IPS DF 4.7 (cell line): Measurements from ENCODE around the gene ACTR3.

ENCODE experiments used
- DNase-seq: peaks from one replicate; pipeline ENCODE4 v3.0.0-alpha.2; 2013; ENCODE audit warnings: low spot score; ENCODE audit errors: extremely low read depth

Gene ACTR3

DNA sequence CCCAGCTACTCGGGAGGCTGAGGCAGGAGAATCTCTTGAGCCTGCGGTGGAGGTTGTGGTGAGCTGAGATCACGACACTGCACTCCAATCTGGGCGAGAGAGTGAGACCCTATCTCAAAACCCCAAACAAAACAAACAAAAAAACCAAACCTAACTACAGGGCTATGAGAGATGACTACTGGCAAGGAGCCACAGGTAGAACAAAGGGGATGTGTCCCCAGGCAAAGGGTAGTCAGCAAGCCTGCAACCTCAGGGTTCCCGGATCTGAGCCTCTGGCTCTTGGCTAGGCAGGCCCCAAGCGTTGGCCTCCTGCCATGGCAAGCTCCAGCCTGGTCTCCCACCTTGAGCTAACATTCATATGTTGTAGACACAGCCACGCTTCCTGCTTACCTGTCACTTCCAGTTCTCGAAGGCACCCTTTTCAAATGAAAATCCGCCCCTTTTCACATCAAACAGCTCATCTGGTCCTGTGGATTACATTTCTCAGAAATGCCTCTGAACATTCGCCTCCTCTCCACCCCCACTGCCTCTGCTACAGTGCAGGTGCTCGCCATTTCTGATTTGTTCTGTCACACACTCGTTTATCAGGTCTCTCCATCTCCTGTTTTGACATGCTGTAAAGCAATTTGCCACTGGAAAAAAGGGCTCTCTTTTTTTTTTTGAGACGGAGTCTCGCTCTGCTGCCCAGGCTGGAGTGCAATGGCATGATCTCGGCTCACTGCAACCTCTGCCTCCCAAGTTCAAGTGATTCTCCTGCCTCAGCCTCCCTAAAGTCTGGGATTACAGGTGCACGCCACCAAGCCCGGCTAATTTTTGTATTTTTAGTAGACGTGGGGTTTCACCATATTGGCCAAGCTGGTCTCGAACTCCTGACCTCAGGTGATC, 13.1 kb upstream of the ACTR3 start:
- no peak for DNase-seq

DNA sequence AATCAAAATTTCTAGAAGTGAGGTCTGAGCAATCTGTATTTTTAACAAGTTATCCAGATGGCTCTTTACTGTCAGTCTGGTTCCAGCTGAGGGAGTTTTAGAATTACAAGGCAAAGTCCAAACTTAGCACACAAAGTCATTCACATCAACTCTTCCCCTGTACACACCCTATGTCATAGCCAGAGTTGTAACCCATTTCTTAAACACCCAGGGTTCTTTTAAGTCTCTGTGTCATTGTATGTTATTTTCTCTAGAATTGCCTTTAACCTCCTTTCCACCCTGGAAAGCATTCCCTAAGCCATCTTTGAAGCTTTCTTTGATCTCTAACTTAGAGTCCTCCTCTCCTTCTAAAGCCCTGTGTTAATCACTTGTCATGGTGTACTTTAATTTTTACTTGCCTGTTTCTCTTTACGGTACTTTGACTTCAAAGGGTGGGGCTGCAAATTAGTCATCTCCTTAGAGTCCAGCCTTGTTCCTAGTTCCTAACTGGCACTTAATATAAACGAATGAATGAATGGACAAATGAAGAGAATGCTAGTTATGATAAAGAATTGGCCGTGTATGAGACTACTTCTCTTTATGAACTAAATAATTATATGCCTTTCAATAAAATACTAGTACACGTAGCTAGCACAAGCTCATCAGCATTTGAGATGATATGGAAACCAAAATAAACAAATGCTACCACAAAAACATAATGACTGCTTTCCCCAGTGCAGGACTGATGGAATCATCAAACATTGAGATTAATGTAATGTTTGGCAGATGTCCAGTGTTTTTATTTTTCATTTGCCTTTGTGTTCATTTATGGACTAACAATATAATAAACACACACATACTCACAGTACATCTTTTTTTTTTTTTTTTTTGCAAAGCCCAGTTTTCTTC, 11.9 kb upstream of the ACTR3 start:
- no peak for DNase-seq

DNA sequence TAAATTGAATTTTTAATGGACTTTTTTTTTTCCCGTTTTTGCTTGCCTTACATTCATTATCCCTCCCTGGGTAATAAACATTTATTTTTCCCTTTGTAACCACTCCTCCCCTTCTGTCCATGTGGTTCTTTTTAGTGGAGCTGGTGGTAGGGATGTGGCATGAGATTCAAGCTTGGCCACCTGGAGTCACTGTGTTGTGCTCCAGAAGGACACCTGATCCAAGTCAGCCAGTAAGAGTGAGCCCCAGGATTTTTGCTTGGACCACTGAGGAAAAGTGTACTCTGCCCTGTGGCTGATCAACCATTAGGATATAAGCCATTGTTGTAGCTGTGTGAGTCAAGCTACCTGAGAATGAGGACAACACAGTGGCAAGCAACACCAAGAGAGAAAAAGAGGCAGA, 11.1 kb upstream of the ACTR3 start:
- no peak for DNase-seq

DNA sequence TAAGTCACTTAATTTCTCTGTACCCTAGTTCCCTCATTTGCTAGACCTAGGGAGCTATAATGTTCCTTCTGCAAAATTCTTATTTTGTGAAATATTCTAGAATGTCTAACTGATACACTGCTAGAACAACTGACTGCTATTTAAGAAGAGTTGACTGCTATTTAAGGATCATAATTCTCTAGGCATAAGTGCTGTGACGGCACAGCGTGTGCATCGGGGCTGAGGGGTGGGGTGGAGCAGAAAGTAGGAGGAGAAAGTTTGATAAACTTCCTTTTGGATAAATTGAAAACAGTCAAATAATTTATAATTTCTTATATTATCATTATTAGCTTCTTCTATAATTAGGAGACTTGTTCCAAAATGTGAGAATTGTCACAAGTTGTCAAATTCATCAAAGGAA, 10.4 kb upstream of the ACTR3 start:
- no peak for DNase-seq

DNA sequence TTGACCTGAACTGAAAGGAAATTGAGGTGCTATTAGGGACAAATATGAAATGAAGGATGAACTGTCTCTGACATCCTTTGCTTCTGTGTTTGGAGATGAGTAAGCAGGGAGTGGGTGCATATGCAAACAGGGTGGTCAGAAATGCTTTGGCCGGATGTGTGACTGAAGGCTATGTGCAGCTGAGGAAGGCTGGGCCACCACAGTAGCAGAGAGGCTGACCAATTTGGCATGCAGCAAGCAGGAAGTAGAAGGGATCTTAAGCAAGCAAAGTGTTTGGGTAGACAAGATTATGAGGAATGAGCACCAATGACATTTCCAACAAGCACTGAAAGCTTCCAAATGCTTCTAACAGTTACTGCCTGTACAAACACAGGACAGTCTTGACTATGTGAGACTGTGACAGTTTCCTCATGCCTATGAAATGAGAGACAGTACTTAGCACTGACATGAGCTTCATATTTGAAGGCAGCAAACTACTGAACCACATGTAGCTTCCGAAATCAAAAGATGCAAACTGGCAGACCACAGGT, 3.3 kb upstream of the ACTR3 start:
- DNase-seq = no peak

DNA sequence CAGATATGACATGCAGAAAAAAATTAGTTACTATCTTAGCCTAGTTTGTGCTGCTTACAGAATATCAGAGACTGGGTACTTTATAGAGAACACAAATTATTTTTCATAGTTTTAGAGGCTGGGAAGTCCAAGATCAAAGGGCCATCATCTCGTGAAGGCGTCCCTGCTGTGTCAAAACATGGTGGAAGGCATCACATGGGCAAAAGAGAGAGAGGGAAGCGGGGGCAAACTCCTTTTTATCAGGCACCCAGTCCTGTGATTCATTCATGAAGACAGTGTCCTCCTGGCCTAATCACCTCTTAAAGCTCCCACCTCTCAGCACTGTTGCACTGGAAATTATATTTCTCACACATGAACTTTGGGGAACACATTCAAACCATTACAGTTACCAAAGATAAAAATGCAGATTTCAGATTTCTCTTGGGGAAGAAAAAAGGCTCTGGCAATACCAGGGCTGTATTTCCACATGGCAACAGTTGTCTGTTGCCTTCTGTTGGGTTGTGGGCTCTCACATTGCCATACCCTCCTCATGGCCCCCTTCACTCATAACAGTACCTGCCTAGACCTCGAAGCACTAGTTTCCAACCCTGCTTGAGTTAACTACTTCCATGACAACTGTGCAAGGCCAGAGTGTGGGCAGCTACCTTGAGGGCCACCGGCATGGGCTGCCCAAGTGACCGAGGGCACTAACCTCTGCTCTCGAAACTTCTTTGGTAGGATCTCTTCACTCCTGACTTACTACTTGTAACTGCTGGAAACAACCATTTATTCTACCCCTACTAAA, 2.7 kb upstream of the ACTR3 start:
- DNase-seq = no peak

DNA sequence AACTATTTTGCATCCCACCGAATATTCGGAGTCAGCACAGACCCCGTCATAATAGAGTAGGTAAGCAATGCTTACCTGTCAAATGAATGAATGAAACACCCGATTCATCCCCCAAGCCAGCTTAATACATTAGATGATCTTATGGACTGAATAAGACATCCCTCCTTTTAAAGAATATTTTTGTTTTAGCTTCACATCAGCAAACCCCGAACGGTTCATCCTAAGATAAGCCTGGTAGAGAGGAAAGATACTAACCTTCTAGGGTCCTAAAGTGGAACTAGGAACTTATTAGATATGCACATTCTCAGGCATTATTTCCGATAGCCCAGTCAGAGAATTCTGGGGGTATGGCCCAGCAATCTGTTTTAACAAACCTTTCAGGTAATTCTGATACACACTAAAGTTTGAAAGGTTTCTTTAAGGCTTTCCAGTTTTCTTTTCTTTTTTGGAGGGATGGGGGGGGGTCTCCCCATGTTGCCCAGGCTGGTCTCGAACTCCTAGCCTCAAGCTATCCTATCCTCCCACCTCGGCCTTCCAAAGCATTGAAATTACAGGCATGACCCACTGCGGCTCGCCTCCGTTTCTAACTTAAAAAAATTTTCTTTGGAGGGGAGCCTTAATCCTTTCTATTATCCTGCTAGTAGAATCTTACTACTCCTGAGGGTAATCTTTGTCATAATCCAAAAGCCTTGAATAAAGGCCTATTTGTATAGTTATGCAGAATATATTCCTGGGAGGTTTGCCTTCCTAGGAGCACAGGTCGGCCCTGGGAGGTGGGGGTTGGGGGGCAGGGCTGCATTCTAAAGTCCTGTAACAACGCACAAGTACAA, 1.0 kb upstream of the ACTR3 start:
- DNase-seq = no peak

DNA sequence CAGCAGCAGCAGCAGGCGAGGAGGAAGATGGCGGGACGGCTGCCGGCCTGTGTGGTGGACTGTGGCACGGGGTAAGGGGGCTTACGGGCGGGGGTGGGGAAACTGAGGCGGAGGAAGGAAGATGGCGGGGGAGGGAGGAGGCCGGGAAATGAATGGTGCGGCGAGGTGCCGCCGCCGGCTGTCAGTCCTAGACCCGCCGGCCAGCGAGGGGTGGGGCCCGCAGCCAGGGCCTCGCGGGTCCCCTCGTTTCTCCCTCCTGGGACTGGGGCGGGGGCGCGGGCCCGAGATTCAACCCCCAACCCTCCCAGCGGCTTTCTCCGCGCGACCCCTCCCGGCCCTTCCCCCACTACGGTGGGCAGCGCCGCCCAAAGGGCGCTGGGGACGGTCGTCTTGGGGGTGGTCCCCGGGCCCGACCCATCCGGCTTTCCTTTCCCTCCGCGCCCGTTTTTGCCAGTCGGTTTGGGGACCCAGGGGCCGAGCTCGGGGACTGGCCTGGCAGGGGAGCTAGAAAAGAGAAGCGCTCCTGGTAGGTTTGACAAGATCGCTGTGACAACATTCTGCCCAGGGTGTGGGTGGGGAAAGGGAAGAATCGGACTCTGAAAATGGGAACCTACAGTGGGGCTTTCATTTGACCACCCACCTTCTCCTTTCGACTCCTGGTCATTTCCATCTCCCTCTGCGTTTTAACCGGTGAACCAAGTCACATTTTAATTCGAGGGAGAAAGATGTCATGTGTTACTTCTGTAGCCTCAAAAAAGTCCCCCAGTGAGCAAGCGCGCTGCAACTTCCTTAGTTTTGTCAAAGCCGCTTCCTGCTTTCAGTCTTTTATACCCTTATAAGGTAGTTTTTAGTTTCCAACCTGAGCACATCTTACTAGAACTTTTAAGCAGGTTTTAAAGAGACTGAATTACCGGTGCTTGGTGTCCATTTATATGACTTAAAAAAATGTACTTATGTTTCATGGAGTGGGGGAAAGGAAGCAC, 655 bp downstream of the ACTR3 start:
- DNase-seq = no peak

DNA sequence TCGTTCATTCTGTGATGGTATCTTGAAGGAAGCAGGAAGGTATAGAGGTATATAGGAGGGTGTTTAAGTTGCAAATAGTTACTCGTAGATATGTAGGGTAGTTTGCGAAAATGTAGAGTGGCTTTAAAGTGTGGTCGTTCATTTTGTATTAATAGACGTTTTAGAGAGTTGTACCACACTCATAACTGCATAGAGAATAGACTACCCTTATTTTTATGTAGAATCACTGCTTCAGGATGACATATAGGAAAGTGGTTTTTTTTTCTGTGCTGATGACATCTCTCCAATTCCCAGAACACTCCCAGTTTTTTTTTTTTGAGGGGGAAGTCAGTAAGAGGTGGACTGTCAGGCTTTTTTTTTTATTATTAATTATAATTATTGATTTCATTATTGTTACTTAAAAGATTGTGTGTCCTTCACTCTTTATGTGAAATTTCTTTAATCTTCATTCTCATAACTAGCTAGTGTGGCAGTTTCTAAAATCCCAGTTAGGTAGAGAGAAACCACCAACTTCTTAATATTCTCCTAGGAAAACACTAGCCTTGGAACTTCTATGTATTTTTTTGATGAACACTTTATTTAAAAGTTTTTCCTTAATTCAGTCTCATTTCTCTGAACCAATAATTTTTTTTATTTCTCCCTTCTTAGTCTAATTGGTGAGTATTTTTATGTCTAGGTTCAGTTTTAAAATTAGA, 1.5 kb downstream of the ACTR3 start:
- DNase-seq = no peak

DNA sequence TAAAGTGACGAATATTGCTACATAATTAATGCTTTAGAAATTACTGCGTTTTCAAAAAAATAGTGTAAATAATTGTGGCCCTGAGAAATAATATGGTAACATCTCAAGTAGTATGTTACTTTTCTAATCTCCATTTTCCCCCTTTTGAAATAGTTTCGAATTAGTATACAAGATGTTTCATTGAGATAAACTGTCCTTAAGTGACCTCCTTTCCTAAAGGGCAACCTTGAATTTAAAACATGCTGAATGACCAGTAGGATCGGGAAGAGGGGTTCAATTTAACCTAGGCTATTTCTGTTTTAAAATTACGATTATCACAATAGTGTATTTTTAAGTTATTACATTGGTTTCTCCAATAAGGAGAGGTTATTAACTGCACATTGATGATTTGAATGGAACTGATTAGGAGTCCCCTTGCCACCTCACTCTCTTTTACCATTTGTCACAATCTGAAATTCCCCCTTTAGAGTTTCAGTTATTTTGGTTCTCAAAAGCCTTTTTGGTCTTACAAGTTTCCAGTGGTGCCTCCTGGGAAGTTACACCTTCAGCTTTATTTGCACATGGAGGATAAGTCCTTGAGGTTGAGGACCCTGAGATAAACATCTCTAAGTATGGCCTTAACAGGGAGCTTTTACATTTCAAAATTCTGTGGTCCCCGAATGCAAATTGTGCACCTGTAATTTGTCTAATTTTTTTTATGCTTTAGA, 2.3 kb downstream of the ACTR3 start:
- DNase-seq = no peak

DNA sequence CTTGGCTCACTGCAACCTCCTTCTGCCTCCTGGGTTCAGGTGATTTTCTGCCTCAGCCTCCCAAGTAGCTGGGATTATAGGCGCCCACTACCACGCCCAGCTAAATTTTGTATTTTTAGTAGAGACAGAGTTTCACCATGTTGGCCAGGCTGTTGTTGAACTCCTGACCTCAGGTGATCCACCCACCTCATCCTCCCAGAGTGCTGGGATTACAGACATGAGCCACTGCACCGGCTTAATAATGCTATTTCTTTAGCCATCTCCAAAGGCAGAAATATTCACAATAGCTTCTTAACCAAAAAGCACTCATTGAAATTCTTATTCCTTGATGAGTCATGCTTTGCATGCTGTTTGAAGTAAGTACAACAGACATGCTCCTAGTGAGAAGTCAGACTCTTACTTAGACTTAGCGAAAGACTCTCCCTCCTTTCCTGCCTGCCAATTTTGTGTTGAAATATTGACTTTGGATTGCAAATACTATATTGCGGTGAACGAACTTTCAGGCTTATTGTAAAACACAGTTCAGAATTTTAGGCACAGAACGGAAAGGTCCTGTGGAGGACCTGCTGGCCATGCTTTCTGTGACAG, 4.4 kb downstream of the ACTR3 start:
- no peak for DNase-seq

DNA sequence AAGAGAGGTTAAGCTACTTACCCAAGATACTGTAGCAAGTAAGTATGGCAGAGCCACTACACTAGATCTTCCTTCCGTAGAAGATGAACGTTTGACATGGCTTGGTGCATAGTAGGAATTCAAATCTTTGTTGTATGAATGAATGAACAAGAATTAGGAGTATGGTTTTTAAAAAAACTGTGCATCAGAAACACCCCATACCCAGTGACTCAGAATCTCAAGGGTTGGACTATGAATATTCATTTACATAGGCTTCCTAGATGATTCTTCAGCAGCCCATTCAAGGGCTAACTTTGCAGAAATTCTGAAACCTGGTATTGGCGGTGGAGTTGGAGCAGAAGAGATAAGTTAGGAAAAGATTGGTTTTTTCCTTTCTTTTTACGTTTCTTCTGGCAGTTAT, 5.4 kb downstream of the ACTR3 start:
- DNase-seq = no peak

DNA sequence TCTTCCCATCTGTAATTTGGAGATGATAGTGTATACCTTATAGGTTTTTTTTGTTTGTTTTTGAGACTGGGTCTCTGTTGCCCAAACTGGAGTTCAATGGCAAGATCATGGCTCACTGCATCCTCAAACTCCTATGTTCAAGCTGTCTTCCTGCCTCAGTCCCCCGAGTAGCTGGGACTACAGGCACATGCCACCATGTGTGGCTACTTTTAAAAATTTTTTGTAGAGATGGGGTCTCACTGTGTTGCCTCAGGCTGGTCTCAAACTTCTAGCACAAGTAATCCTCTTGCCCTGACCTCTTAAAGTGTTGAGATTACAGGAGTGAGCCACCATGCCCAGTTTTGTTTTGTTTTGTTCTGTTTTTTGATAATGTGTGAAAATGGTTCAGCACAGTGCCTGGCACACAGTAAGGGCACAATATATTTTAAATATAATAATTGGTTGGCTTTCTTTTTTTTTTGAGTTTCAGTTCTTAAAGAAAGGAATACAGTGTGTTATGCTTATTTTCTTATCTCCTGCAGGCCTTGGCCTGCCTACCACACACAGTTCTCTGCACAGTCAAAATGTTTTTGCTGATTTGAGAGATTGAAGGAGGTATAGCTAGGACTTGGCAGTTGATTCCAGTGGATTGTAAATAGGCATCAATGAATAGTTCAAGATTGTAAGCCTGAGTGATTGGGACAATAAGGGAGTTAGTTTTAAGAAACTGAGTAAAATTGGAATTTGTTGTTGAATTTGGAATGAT, 6.1 kb downstream of the ACTR3 start:
- DNase-seq = no peak

DNA sequence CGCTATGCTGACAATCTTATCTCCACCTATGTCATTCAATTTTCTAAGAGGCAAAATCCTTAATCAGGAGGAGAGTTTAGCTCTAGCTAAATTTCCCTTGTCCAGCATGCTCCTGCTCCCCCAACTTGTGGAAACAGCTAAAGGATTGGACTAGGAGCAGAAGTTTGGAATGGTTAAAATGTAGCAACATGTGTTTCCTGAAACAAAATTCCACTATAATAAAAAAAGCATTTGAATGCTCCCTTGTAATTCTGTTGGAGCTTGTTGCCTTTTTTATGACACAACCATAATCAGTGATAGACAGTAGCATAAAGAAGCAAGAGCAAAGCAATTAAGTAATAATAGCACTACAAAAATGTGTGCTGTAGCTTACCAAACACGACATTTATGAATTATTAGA, 6.9 kb downstream of the ACTR3 start:
- DNase-seq = no peak

DNA sequence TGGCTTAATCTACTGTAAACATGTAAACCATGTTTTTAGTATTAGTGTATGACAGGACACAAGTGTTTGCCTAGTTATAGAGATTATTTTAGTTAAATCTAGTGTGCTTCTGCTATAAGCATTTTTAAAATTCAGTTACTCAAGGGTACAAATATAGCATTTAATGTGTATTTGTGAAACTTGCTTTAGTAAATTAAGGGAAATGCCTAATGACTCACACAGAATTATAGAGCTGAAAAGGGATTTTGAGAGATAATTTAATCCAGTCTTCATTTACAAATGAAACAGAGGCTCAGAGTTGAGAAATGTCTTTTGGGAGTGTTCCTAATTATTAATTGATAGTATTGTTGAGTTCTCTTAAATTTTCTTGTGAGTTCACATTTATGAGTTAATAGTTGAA, 8.2 kb downstream of the ACTR3 start:
- no peak for DNase-seq

DNA sequence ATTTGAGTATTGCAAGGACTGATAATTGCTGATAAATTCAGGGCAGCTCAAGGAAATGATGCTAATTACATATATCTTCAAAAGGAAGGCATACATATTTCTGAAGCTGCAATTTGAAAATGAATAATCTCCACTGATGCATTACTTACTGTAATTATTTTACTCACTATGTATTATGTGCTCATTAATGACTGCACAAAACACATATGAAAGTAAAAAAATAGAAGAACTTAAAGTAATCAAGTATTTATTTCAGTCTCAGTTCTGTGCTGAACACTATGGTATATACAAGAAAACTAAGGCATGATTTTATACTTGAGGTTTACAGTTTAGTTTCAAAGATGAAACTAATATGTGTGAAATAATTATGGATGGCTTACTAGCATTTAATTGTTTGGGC, 9.3 kb downstream of the ACTR3 start:
- no peak for DNase-seq

DNA sequence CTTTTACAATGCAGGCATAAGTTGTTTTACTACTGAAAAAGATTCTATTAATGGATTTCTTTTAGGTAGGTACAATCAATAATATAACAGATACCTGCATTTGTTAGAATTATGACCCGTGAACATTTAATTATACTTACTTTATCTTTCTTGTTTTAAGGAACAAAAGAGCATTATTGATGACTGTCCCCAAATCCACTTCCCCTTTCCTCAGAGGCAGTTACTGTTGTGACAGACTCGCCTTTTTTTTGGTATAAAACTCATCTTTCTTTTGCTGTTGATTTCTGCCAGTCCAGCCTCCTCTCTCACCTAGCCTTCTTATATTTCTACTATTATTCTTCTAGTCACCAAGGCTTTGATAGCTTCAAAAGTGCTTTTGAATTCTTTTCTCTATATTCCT, 12.1 kb downstream of the ACTR3 start:
- no peak for DNase-seq
